HepG2 (cell line): Measurements from ENCODE around the gene DPH5. TPM values are rescaled to one million over a fixed set of nuclear protein-coding genes. Genes with fewer than 3 reads are reported as not detected.

Source experiments
- ARNTL ChIP-seq: sonication (generic); formaldehyde crosslinking; IDR thresholded peaks from 2 replicates; pipeline ENCODE4 v1.4.0; 2020; ENCODE audit warnings: mild to moderate bottlenecking, missing genetic modification reagents
- CEBPG ChIP-seq: IDR thresholded peaks from 2 replicates; pipeline ENCODE4 v1.6.1; 2016
- FLYWCH1 ChIP-seq: sonication (generic); formaldehyde crosslinking; IDR thresholded peaks from 2 replicates; pipeline ENCODE4 v1.8.1; 2023; ENCODE audit warnings: mild to moderate bottlenecking, missing genetic modification reagents
- GZF1 ChIP-seq: sonication (generic); formaldehyde crosslinking; IDR thresholded peaks from 2 replicates; pipeline ENCODE4 v1.5.1; 2020; ENCODE audit warnings: mild to moderate bottlenecking, missing genetic modification reagents
- MIER2 ChIP-seq: IDR thresholded peaks from 2 replicates; pipeline ENCODE4 v1.6.1; 2016; ENCODE audit warnings: missing biosample characterization, missing genetic modification reagents
- NFE2L2 ChIP-seq: fragments of 150-350 bp; IDR thresholded peaks from 2 replicates; pipeline ENCODE4 v1.6.1; 2014; ENCODE audit warnings: low read length
- NR0B2 ChIP-seq: sonication (generic); formaldehyde crosslinking; IDR thresholded peaks from 2 replicates; pipeline ENCODE4 v1.4.0; 2020; ENCODE audit warnings: mild to moderate bottlenecking, missing genetic modification reagents
- SOX13 ChIP-seq, 3 experiments: fragments of 450-650 bp in 1 of 3; sonication (generic) in 1 of 3; formaldehyde crosslinking in 1 of 3; IDR thresholded peaks in 2 of 3; conservative IDR thresholded peaks in 1 of 3; 2 replicates each; pipeline versions ENCODE4 v1.5.0 to v1.6.1; 2016 to 2020; ENCODE audit warnings: antibody characterized with exemption in 1 of 3, mild to moderate bottlenecking in 1 of 3, missing compliant biosample characterization in 1 of 3, missing genetic modification reagents in 1 of 3, moderate library complexity in 1 of 3
- SOX5 ChIP-seq: IDR thresholded peaks from 2 replicates; pipeline ENCODE4 v1.6.1; 2016; ENCODE audit warnings: borderline replicate concordance
- SRY ChIP-seq: sonication (generic); formaldehyde crosslinking; IDR thresholded peaks from 2 replicates; pipeline ENCODE4 v1.8.0; 2022; ENCODE audit warnings: mild to moderate bottlenecking, missing genetic modification reagents
- TAF1 ChIP-seq: sonication (generic); formaldehyde crosslinking; IDR thresholded peaks from 2 replicates; pipeline ENCODE4 v1.4.0; 2020; ENCODE audit warnings: missing genetic modification reagents
- TARDBP ChIP-seq: sonication (generic); formaldehyde crosslinking; IDR thresholded peaks from 2 replicates; pipeline ENCODE4 v1.8.0; 2022; ENCODE audit warnings: mild to moderate bottlenecking, missing genetic modification reagents
- U2AF2 ChIP-seq: fragments of 200-400 bp; formaldehyde crosslinking; IDR thresholded peaks from 2 replicates; pipeline ENCODE4 v1.6.1; 2017; ENCODE audit warnings: low read depth, mild to moderate bottlenecking, low read length
- ZNF12 ChIP-seq: sonication (generic); formaldehyde crosslinking; IDR thresholded peaks from 2 replicates; pipeline ENCODE4 v1.5.0; 2020; ENCODE audit warnings: missing genetic modification reagents
- ZNF121 ChIP-seq: sonication (generic); formaldehyde crosslinking; IDR thresholded peaks from 2 replicates; pipeline ENCODE4 v1.5.0; 2020; ENCODE audit warnings: mild to moderate bottlenecking, missing genetic modification reagents
- ZNF407 ChIP-seq: sonication (generic); formaldehyde crosslinking; IDR thresholded peaks from one replicate; pipeline ENCODE4 v1.5.1; 2020; ENCODE audit warnings: mild to moderate bottlenecking, missing genetic modification reagents; ENCODE audit errors: not compliant biosample characterization
- ZNF567 ChIP-seq: sonication (generic); formaldehyde crosslinking; IDR thresholded peaks from 2 replicates; pipeline ENCODE4 v1.8.1; 2023; ENCODE audit warnings: mild to moderate bottlenecking, missing genetic modification reagents, borderline replicate concordance
- ZNF878 ChIP-seq: sonication (generic); formaldehyde crosslinking; IDR thresholded peaks from 2 replicates; pipeline ENCODE4 v1.8.1; 2023; ENCODE audit warnings: mild to moderate bottlenecking, missing genetic modification reagents, moderate library complexity
- ZSCAN31 ChIP-seq: sonication (generic); formaldehyde crosslinking; IDR thresholded peaks from 2 replicates; pipeline ENCODE4 v1.5.0; 2020; ENCODE audit warnings: low read depth, mild to moderate bottlenecking, missing genetic modification reagents
- polyA plus RNA-seq, 8 experiments: library from polyadenylated mRNA; depleted of rRNA in 3 of 8; stranded (reverse) in 7 of 8; unstranded in 1 of 8; fragments of >200 nt; fragmentation: Illumina TruSeq in 4 of 8; extraction: Trizol in 4 of 8; gene quantifications; 2 replicates each; pipeline versions ENCODE4 v1.2.1 to v1.2.3, GENCODE V29; 2011 to 2016; ENCODE audit warnings: low read depth in 4 of 8, missing spikeins in 1 of 8, mixed read lengths in 1 of 8; ENCODE audit not compliant: insufficient read depth in 1 of 8
- total RNA-seq, 5 experiments: library from RNA; depleted of rRNA; stranded (reverse); fragments of >200 nt; fragmentation: Illumina TruSeq; extraction: Trizol; gene quantifications; 2 replicates each; pipeline ENCODE4 v1.2.3, GENCODE V29; 2016; ENCODE audit warnings: low read depth in 1 of 5
- TF ChIP-seq, protein P1 (sequence below): sonication (generic); formaldehyde crosslinking; IDR thresholded peaks from 2 replicates; pipeline ENCODE4 v1.8.1; 2023; ENCODE audit warnings: mild to moderate bottlenecking, moderate library complexity, missing genetic modification reagents

DPH5 gene
- total and polyA plus RNA-seq, 2 of the 13 experiments (the other 11 are each of a cell fraction or from before 2014, with no cell fraction given) = 53.2 to 79.6 TPM

GRCh38 chr1:101006553-101006952 is 19.0 kb downstream of the DPH5 start (continued):
- no peak for TF ChIP-seq ZNF407 (CRISPR knock-in tag)
- no peak for TF ChIP-seq NR0B2
- TF ChIP-seq ZNF567 (CRISPR knock-in tag) = no peak
- no peak for TF ChIP-seq GZF1 (CRISPR knock-in tag)
- TF ChIP-seq SRY (CRISPR knock-in tag) = no peak
- TF ChIP-seq TAF1 (CRISPR knock-in tag) = no peak
- TF ChIP-seq SOX13 (IDR thresholded peaks at IDR 0.05) = no peak
- TF ChIP-seq SOX13 (CRISPR knock-in tag; conservative IDR thresholded peaks at IDR 0.05 in 1 of 2, IDR thresholded peaks at IDR 0.05 in 1 of 2) = peak in 1 of 2 experiments; percentile 40; a peak in 1 of 4 replicates
- TF ChIP-seq FLYWCH1 (CRISPR knock-in tag) = no peak
- TF ChIP-seq ZSCAN31 (CRISPR knock-in tag) = no peak
- no peak for TF ChIP-seq TARDBP (CRISPR knock-in tag)
- no peak for TF ChIP-seq ZNF12 (CRISPR knock-in tag)
- TF ChIP-seq ARNTL (CRISPR knock-in tag) = no peak
- TF ChIP-seq, protein P1, sequence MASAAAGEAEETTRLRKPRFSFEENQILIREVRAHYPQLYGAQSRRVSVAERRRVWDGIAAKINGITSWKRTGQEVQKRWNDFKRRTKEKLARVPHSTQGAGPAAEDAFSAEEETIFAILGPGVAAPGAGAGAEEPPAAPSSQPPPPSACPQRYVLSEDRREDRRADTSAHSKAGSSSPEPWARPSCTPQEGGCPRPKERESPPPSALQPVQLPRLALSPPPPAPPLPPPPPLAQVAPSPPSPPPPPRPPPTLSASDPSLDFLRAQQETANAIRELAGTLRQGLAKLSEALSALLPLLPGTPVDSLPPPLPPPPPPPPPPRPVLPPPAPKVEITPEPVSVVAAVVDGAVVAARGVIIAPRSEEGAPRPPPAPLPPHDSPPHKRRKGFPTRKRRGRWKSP (CRISPR knock-in tag) = no peak
- TF ChIP-seq SOX5 (CRISPR knock-in tag) = peak; percentile 14; the same call in 1 of the 2 replicates
- TF ChIP-seq CEBPG (CRISPR knock-in tag) = peak; percentile 42; the same call in 1 of the 2 replicates
- no peak for TF ChIP-seq MIER2
- TF ChIP-seq U2AF2 = no peak
- TF ChIP-seq ZNF878 (CRISPR knock-in tag) = no peak
- TF ChIP-seq NFE2L2 = no peak
- TF ChIP-seq ZNF121 (CRISPR knock-in tag) = no peak
